ENCODE data around the gene CDH4. TPM values are rescaled to one million over a fixed set of nuclear protein-coding genes. Genes with fewer than 3 reads are reported as not detected.

The CDH4 gene
- total RNA-seq, 1 experiment from 2014 or later = not detected

DNA sequence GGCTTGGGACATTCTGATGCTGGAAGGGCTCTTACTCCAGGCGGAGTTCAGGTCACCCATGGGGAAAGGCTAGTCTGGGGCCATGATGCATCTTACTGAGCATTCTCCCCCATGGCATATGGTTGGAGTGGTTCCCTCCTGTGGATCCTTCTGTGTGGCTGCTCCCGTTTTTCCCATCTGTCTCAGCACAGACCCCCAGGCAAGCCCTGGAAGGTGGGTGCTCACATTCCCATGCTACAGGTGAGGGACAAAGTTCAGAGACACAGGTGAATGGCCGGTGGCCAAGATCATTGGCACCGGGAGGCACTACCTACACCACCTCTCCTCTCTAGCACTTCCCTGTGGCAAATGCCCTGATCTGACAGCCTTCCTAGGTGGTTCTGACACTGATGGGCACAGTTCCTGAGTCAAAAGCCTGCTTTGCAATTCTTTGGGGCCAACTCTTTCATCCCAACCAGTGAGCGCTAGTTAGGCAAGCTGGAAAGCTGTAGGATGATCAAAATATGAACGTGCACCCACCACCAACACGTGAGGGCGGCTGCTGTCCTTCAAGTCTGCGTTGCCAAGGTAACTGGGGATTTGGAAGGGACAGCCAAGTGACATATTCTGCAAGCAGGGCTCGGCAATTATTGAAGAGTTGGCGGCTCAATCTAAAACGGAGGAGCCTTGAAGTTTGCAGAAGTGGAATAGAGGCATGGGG is 124.6 kb downstream of the CDH4 start:
- no peak overlapping the region for H3K4me3 ChIP-seq (ENCODE audit: low read depth in 2 of 2, low read length in 2 of 2)
- ChIA-PET CTCF (no interaction called here), POLR2A (no interaction called here)
- no peaks in the 10 kb centered on the region for H3K4me1 ChIP-seq (ENCODE audit: control insufficient read depth, insufficient read depth, low read length)
- BruUV-seq (replicated peaks) = no TSS peak
- intact Hi-C loops (cut with micrococcal nuclease; ENCODE audit: unreplicated experiment) (no loop called here), in situ Hi-C loops (cut with HindIII; ENCODE audit: low pct_unique_long_range_greater_than_20kb, low sequenced_read_pairs) (no loop called here)
- no peaks in the 10 kb centered on the region for H3K9me3 ChIP-seq (ENCODE audit: control insufficient read depth, insufficient read depth, low read depth, low read length)
- H3K27ac ChIP-seq (ENCODE audit: low read length) = no peak overlapping the region
- H3K27me3 ChIP-seq (ENCODE audit: control insufficient read depth, insufficient read depth, low read length) = no peaks in the 10 kb centered on the region
- H3K36me3 ChIP-seq (ENCODE audit: control insufficient read depth, insufficient read depth, low read length) = no peaks in the 10 kb centered on the region
- ATAC-seq (no peak), DNase-seq (ENCODE audit: low read depth, low spot score) (no peak)
- TF ChIP-seq, protein P1, sequence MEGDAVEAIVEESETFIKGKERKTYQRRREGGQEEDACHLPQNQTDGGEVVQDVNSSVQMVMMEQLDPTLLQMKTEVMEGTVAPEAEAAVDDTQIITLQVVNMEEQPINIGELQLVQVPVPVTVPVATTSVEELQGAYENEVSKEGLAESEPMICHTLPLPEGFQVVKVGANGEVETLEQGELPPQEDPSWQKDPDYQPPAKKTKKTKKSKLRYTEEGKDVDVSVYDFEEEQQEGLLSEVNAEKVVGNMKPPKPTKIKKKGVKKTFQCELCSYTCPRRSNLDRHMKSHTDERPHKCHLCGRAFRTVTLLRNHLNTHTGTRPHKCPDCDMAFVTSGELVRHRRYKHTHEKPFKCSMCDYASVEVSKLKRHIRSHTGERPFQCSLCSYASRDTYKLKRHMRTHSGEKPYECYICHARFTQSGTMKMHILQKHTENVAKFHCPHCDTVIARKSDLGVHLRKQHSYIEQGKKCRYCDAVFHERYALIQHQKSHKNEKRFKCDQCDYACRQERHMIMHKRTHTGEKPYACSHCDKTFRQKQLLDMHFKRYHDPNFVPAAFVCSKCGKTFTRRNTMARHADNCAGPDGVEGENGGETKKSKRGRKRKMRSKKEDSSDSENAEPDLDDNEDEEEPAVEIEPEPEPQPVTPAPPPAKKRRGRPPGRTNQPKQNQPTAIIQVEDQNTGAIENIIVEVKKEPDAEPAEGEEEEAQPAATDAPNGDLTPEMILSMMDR (IDR thresholded peaks at IDR 0.05) = no peak
- TF ChIP-seq, protein P2, sequence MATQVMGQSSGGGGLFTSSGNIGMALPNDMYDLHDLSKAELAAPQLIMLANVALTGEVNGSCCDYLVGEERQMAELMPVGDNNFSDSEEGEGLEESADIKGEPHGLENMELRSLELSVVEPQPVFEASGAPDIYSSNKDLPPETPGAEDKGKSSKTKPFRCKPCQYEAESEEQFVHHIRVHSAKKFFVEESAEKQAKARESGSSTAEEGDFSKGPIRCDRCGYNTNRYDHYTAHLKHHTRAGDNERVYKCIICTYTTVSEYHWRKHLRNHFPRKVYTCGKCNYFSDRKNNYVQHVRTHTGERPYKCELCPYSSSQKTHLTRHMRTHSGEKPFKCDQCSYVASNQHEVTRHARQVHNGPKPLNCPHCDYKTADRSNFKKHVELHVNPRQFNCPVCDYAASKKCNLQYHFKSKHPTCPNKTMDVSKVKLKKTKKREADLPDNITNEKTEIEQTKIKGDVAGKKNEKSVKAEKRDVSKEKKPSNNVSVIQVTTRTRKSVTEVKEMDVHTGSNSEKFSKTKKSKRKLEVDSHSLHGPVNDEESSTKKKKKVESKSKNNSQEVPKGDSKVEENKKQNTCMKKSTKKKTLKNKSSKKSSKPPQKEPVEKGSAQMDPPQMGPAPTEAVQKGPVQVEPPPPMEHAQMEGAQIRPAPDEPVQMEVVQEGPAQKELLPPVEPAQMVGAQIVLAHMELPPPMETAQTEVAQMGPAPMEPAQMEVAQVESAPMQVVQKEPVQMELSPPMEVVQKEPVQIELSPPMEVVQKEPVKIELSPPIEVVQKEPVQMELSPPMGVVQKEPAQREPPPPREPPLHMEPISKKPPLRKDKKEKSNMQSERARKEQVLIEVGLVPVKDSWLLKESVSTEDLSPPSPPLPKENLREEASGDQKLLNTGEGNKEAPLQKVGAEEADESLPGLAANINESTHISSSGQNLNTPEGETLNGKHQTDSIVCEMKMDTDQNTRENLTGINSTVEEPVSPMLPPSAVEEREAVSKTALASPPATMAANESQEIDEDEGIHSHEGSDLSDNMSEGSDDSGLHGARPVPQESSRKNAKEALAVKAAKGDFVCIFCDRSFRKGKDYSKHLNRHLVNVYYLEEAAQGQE (IDR thresholded peaks at IDR 0.05; ENCODE audit: insufficient read depth in 1 of 2, low read depth in 2 of 2, low read length in 1 of 2) = no peak
- no peak for TF ChIP-seq SIN3A (IDR thresholded peaks at IDR 0.05; ENCODE audit: borderline replicate concordance, insufficient read depth, low read depth, low read length)

DNA sequence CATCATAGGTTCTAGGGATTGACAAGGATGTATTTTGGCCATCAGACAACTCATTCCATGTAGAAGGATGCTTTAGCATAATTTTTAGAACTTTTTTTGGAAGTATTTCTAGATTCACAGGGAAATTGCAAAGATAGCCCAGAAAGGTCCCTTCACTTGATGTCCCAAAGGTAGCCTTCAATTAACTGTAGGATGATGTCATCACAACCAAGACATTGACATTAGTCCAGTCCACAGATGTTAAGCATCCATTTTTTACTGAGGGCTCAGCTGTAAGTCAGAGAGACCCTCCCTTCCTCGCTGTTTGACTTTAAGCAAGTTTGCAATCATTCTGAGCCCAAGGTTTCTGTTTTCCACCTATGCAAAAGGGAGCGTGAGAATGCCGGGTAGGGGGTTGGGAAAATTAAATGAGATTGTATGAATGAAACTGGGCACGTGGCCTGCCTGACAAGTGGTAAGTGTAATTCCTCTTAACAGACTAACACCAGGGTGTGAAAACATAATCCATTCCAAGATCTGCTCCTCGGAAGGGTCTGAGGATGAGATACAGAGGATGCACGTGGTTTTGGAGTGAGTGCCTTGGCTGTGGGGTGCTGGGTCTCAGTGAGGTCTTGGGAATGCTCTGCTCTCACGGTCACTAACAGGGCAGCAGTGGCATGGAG is 126.8 kb downstream of the CDH4 start:
- TF ChIP-seq, protein P1 (IDR thresholded peaks at IDR 0.05) = no peak
- TF ChIP-seq TCF7L2 (IDR thresholded peaks at IDR 0.05; ENCODE audit: low read depth, low read length) = no peak
- TF ChIP-seq POLR2AphosphoS5 (IDR thresholded peaks at IDR 0.05; ENCODE audit: low read depth, low read length) = no peak
- TF ChIP-seq, protein P2 (IDR thresholded peaks at IDR 0.05; ENCODE audit: insufficient read depth in 1 of 2, low read depth in 2 of 2, low read length in 1 of 2) = no peak
- TF ChIP-seq SIN3A (IDR thresholded peaks at IDR 0.05; ENCODE audit: borderline replicate concordance, insufficient read depth, low read depth, low read length) = no peak
- Histone ChIP-seq H3K27ac (ENCODE audit: low read length) (no peak overlapping the region), H3K4me3 (ENCODE audit: low read depth in 2 of 2, low read length in 2 of 2) (no peak overlapping the region), H3K4me1 (ENCODE audit: control insufficient read depth, insufficient read depth, low read length) (no peaks in the 10 kb centered on the region), H3K27me3 (ENCODE audit: control insufficient read depth, insufficient read depth, low read length) (no peaks in the 10 kb centered on the region), H3K36me3 (ENCODE audit: control insufficient read depth, insufficient read depth, low read length) (no peaks in the 10 kb centered on the region), H3K9me3 (ENCODE audit: control insufficient read depth, insufficient read depth, low read depth, low read length) (no peaks in the 10 kb centered on the region)
- no peak for DNase-seq (ENCODE audit: low read depth, low spot score)
- in situ Hi-C loops (cut with HindIII; ENCODE audit: low pct_unique_long_range_greater_than_20kb, low sequenced_read_pairs) (no loop called here), intact Hi-C loops (cut with micrococcal nuclease; ENCODE audit: unreplicated experiment) (no loop called here)
- CTCF ChIA-PET = no interaction called here
- POLR2A ChIA-PET = no interaction called here
- BruUV-seq (replicated peaks) = no TSS peak
- no peak for ATAC-seq
